Medulla oblongata (tissue), 1 donor: ENCODE results near the gene CD58.

Experiments used
- DNase-seq: peaks from one replicate; pipeline ENCODE4 v3.0.0-alpha.2; 2015; ENCODE audit errors: extremely low spot score

Gene CD58

GRCh38 chr1:116510361-116510760 lies 60.5 kb downstream of the CD58 start:
- DNase-seq, result no peak

DNA sequence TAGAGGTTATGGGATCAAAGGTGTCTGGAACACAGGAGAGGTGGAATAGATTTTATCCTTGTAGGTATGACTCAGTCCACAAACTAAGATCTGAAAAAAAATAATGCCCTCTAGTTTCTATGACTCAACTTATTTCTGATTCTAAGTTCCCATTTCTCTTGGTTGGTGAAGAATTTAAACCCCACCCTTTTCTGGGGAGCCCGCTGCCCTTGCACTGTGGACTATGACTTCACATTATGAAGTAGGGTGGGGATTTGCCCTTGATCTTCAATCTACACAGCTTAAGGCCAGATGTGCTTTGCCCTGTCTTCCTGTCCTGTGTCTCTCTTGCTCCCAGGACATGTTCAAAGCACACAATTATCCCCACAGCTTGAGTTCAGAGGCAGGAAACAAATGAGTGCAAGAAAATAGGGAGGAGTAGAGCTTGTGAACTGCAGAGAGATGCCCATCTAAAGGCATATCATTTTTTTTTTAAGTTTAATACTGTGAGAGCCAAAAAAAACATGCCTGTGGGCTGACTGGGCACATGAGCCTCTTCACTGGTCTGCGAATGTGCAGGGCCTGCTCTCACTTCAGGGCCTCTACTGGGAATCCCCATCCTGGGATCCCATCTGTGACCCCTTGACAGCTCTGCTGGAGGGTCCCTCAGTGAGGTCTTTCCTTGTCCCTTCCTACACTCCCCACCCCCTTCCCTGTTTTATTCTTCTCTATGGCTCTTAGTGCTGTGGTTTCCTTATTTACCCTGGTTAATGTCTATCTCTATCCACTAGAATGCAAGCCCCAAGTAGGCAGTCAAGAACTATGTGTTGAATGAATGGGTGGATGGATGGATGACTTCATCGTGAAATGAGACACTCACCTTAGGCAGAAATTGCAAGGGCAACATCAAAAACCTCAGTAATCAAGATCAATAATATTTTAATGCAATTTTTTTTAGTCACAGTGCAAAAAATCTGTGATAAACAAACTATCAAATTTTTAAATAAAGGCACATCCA lies 61.5 kb downstream of the CD58 start:
- DNase-seq, result no peak

- no peak for DNase-seq
These were observed 62.5 kb downstream of the CD58 start for GRCh38 chr1:116508085-116508983.

DNA sequence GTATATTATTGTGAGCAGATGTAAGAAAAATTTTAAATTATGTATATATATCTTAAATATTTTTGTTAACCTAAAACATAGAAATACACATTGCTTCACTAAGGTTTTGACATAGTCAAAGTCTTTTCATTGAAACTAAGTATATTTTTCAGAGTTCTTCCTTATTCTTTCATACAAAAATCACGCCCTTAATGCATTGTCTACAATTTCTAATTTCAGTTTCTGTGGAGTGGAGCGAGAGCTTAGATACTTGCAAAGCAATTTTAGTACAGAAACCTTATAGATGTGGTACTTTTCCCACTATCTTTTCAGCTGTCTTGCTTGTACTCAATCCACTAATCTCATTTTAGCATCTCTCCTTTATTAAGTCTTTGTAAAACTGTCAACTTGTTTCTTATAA lies 63.2 kb downstream of the CD58 start:
- no peak for DNase-seq

GRCh38 chr1:116506132-116507004 lies 64.5 kb downstream of the CD58 start:
- no peak for DNase-seq

GRCh38 chr1:116504308-116505156 lies 66.3 kb downstream of the CD58 start:
- peak; percentile 85 for DNase-seq

GRCh38 chr1:116503546-116504307 lies 67.1 kb downstream of the CD58 start:
- DNase-seq, result no peak

- no peak for DNase-seq
These were observed 68.0 kb downstream of the CD58 start for GRCh38 chr1:116502671-116503314.

DNA sequence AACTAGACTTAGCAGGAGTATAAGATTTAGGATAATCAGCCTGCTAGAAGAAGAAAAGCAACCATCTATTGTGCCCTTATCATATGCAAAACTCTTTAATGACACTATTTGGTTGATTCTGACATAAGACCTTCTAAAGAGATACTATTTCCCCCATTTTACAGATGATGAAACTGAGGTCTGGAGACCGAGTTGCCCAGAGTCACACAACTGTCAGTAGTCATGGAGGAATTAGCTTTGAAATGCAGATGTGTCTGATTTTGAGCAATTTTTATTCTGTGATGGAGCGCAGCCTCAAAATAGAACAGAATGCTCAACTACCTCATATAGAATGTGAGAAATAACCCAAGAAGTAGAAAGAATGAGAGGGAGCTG lies 69.0 kb downstream of the CD58 start:
- DNase-seq, result no peak

GRCh38 chr1:116501125-116501869 lies 69.5 kb downstream of the CD58 start:
- DNase-seq, result no peak

DNA sequence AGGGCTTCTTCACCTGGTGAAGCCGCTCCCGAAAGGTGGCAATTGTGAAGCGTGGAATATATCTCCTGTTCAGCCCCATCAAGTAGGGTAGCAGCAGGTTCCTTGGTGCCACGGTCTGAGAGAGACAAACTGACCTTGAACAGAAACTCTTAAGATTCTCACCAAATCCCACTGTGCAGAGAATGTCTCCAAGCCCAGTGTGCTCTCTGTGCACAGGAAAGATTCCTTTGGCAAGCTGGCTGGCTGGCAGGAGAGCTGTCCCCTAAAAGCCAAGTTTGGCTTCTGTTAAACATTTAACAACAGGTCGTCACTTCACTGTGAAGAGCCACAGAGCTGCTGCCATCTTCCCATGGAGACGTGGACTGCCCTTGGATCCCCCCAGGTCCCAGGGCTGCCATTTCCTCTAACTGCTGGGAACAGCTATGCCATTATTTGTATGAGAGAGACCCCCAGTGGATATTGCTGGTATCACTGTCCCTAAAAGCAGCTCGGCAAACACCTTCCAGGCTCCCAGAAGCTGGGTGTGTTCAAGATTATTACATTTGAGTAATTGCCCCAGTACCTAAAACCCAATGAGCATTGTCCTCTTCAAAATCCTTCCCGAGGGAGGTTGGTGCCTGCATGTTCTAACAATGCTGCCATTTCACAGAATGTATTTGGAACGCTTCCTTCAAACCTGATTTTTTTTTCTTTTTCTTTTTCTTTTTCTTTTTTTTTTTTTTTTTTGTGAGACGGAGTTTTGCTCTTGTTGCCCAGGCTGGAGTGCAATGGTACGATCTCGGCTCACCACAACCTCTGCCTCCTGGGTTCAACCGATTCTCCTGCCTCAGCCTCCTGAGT lies 71.8 kb downstream of the CD58 start:
- DNase-seq, result peak; percentile 91

DNA sequence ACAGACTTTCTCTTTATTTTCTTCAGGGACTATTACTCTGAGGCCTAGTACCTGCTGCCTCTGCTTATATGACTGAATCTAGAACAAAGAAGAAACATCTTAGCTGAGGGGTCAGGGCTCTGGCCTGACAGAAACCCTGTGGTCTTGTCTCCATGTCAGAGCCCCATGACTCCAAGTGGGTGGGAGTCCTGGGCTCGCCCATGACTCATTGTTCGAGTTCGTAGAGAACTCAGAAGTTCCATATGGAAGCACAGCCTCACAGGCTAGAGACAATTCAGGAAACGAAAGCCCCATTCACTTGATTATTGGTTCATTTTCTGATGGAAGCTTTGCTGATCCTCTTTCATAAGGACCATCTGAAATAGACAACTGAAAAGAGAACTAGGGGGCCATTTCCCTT lies 73.2 kb downstream of the CD58 start:
- peak; percentile 33 for DNase-seq

GRCh38 chr1:116496898-116497297 lies 73.9 kb downstream of the CD58 start:
- DNase-seq, result no peak

DNA sequence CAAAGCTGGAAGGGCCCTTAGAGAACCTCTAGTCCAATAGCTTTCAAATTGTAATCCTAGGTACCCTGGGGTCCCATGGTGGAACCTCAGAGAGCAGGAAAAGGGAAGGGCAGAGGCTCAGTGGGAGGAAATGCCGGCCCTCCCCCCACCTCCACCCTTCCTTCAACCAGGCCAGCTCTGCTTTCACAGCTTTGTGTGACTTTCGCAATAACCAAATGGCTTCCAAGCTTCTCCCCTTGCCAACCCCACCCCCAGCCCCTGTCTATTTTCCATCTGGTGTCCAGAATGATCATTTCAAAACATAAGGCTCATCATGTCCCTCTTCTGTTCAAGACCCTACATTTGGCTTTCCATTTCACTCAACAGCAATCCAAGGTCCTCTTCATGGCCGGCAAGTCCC lies 74.4 kb downstream of the CD58 start:
- no peak for DNase-seq

GRCh38 chr1:116495535-116495934 lies 75.3 kb downstream of the CD58 start:
- DNase-seq, result no peak

GRCh38 chr1:116494745-116495144 lies 76.1 kb downstream of the CD58 start:
- DNase-seq, result no peak

DNA sequence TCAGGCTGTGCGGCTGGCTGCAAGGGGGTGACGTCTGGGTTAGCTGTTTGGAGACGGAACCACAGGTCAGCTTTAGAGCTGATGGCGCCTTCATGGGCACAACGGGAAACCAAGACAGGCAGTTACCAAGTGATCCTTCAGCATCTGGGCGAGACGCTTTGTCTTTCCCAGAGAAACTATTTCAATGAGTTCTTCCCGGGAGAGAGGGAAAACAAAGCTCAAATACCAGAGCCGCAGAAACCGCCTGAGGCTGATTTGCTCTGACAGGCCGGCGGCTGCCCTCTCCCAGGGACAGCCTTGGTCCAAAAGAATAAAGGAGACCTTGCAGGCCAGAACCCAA lies 76.5 kb downstream of the CD58 start:
- DNase-seq, result no peak
